ENCODE data around the gene FGF21. TPM values are rescaled to one million over a fixed set of nuclear protein-coding genes. Genes with fewer than 3 reads are reported as not detected.

The FGF21 gene
- total and polyA plus RNA-seq, 2 donors from 2014 or later, result not detected

DNA sequence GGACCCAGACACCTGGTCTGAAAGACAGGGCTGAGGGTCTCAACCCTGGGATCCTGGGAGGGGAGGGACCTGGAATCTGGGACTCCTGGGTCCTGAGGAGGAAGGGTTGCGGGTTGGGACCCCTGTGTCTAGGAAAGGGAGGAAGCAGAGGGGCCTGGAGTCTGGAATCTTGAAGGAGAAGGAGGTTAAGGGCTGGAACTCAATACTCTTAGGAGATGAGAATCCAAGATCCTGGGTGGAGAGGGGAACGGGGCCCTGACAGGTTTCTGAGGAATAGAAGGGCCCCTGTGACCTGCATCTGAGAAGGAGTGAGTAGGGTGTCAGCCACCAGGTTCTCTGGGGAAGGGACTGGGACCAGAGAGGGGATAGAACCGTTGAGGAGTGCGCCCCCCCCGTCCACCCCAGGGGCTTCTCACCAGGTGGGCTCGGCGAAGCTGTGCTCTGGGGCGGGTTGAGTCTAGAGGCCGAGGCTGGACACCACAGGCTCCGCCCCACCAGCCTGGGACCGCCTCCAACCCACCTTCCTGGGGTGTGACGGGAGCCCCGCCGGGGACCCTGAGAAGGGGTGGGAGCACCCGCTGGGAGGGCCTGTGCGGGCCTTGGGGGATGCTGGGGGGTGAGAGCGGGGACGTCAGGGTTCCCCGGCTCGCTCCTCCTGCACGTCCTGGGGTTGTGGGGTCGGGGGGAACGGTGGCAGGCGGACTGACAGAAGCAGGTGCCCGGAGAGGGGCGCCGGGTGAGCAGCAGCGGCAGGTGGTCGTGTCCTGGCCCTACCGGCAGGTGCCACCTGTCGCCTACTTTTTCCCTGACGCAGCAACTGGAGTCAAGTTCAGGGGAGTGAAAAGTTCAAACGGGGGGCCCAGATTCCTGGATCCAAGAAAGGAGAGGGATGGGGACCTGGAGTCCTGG lies 35.8 kb upstream of the FGF21 start, which contains the start of gene MAMSTR:
MAMSTR (minus strand) TSS at position 463 of the 909 bp plus-strand sequence. CDS start 694 bp downstream, outside the sequence.
- peak within 1 kb of the TSS in 2 of 3 donors; percentile 77 to 91 for H3K4me3 ChIP-seq (ENCODE audit: low read length in 3 of 3)

DNA sequence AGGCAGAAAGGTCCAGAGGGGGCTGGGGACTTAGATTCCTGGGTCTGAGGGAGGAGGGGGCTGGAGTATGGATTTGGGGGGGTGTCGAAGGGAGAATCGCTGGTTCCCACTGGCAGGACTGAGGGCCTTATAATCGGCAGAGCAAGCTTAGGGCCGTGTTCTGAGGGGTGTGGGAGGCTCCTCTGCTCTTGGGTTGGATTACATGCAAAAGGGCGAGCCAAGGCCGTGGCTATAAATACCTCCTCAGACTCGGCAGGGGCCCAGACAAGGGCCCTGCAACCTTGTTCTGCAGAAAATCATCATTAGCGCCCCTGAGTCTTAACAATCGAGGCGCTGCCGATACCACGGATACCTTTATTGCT lies 35.1 kb upstream of the FGF21 start:
- DNase-seq (peak in 1 of 5 donors; percentile 80), FAIRE-seq (no peak)
- Histone ChIP-seq H3K36me3 (ENCODE audit: control insufficient read depth in 2 of 3, insufficient read depth in 3 of 3, low read length in 3 of 3) (no peaks in the 10 kb centered on the region), H3K4me3 (ENCODE audit: low read length in 3 of 3) (peak overlapping the region in 2 of 3 donors; percentile 77 to 91), H3K4me1 (ENCODE audit: control insufficient read depth in 2 of 3, insufficient read depth in 2 of 3, low read depth in 1 of 3, low read length in 3 of 3) (peaks cover 0 to 14% (median 0%) of the 10 kb centered on the region in 3 donors), H3K9me3 (ENCODE audit: control insufficient read depth in 2 of 3, insufficient read depth in 1 of 3, low read length in 3 of 3) (no peaks in the 10 kb centered on the region), H3K27ac (ENCODE audit: low read depth in 2 of 2, low read length in 2 of 2) (peak overlapping the region in 1 of 2 donors; percentile 45), H3K9ac (ENCODE audit: low read length in 3 of 3) (peak overlapping the region in 2 of 3 donors; percentile 5 to 26), H3K27me3 (ENCODE audit: control insufficient read depth, insufficient read depth, low read length) (no peaks in the 10 kb centered on the region)
- intact Hi-C loops (cut with DNase I), result no loop called here
- TF ChIP-seq, protein P1, sequence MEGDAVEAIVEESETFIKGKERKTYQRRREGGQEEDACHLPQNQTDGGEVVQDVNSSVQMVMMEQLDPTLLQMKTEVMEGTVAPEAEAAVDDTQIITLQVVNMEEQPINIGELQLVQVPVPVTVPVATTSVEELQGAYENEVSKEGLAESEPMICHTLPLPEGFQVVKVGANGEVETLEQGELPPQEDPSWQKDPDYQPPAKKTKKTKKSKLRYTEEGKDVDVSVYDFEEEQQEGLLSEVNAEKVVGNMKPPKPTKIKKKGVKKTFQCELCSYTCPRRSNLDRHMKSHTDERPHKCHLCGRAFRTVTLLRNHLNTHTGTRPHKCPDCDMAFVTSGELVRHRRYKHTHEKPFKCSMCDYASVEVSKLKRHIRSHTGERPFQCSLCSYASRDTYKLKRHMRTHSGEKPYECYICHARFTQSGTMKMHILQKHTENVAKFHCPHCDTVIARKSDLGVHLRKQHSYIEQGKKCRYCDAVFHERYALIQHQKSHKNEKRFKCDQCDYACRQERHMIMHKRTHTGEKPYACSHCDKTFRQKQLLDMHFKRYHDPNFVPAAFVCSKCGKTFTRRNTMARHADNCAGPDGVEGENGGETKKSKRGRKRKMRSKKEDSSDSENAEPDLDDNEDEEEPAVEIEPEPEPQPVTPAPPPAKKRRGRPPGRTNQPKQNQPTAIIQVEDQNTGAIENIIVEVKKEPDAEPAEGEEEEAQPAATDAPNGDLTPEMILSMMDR (IDR thresholded peaks at IDR 0.05; ENCODE audit: borderline replicate concordance, extremely low read depth, insufficient read depth), result no peak

More for the DNA sequence above, 35.8 kb upstream of the FGF21 start, which contains the start of gene MAMSTR:
- no peaks in the 10 kb centered on the region for H3K27me3 ChIP-seq (ENCODE audit: control insufficient read depth, insufficient read depth, low read length)
- H3K4me1 ChIP-seq (ENCODE audit: control insufficient read depth in 2 of 3, insufficient read depth in 2 of 3, low read depth in 1 of 3, low read length in 3 of 3), result peaks cover 0 to 18% (median 0%) of the 10 kb centered on the region in 3 donors
- no peaks in the 10 kb centered on the region for H3K36me3 ChIP-seq (ENCODE audit: control insufficient read depth in 2 of 3, insufficient read depth in 3 of 3, low read length in 3 of 3)
- peak within 1 kb of the TSS in 2 of 3 donors; percentile 5 to 26 for H3K9ac ChIP-seq (ENCODE audit: low read length in 3 of 3)
- DNase-seq (peak; percentile 77 to 91 (median 83)), FAIRE-seq (no peak)
- intact Hi-C loops (cut with DNase I), result no loop called here
- TF ChIP-seq, protein P1 (IDR thresholded peaks at IDR 0.05; ENCODE audit: borderline replicate concordance, extremely low read depth, insufficient read depth), result no peak
- H3K9me3 ChIP-seq (ENCODE audit: control insufficient read depth in 2 of 3, insufficient read depth in 1 of 3, low read length in 3 of 3), result no peaks in the 10 kb centered on the region
- peak within 1 kb of the TSS in 1 of 2 donors; percentile 45 for H3K27ac ChIP-seq (ENCODE audit: low read depth in 2 of 2, low read length in 2 of 2)

DNA sequence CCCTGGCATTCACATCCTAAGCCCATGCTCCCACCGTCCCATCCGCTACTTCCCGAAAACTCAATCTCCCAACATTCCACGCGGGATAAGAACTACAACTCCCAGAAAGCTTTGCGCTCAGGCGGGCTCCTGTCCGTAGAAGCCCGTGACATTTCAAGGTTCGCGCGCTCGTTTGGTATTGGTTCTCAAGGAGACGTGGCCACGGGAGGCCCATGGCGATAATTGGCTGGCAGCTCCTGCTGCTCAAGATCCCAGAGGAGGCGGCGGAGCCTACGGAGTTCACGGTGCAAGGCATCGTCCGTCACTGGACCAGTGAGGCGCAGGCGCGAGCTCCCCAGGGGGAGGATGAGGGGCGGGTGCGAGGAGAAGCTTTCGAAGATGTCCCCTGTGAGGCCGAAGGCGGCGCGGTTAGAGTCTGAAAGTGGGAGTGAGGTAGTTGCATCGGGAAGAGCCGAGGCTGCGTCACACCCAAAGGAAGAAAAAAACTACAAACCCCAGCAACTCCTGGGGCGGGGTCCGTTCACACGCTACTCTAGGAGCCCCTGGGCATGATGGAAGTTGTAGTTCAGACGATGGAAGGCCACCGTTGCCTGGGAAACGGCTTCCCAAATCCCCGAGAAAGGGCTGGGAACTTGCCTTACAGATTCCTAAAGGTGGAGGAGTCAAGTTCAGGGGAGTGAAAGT lies 34.6 kb upstream of the FGF21 start:
- Histone ChIP-seq H3K9me3 (ENCODE audit: control insufficient read depth in 2 of 3, insufficient read depth in 1 of 3, low read length in 3 of 3) (no peaks in the 10 kb centered on the region), H3K36me3 (ENCODE audit: control insufficient read depth in 2 of 3, insufficient read depth in 3 of 3, low read length in 3 of 3) (no peaks in the 10 kb centered on the region), H3K9ac (ENCODE audit: low read length in 3 of 3) (peak overlapping the region in 2 of 3 donors; percentile 71 to 80), H3K27ac (ENCODE audit: low read depth in 2 of 2, low read length in 2 of 2) (peak overlapping the region; percentile 79 to 87), H3K27me3 (ENCODE audit: control insufficient read depth, insufficient read depth, low read length) (no peaks in the 10 kb centered on the region), H3K4me3 (ENCODE audit: low read length in 3 of 3) (peak overlapping the region; percentile 76 to 91 (median 77)), H3K4me1 (ENCODE audit: control insufficient read depth in 2 of 3, insufficient read depth in 2 of 3, low read depth in 1 of 3, low read length in 3 of 3) (peaks cover 0 to 14% (median 0%) of the 10 kb centered on the region in 3 donors)
- FAIRE-seq (peak; percentile 92), DNase-seq (peak; percentile 98 to 100 (median 99))
- intact Hi-C loops (cut with DNase I), result no loop called here
- TF ChIP-seq, protein P1 (IDR thresholded peaks at IDR 0.05; ENCODE audit: borderline replicate concordance, extremely low read depth, insufficient read depth), result no peak
